ENCODE results near the gene HS6ST3.

Gene HS6ST3

DNA sequence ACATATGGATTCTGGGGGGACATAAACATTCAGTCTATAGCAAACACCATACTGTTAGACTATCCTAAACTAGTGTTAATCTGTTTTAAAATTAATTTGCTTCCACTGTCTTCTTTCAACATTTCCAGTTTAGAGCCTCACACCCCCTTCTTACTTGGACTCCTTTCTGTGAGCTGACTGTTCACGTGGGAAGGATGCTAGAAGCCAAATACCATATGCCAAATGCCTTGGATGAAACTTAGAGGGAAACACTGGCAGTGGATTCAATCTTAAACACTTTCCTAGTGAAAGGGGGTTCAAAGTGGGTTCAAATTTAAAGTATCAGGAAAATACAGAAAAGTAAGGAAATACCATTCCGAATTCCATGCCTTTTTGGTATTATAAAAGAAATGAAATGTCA lies 113.6 kb downstream of the HS6ST3 start:
- no peak for DNase-seq

DNA sequence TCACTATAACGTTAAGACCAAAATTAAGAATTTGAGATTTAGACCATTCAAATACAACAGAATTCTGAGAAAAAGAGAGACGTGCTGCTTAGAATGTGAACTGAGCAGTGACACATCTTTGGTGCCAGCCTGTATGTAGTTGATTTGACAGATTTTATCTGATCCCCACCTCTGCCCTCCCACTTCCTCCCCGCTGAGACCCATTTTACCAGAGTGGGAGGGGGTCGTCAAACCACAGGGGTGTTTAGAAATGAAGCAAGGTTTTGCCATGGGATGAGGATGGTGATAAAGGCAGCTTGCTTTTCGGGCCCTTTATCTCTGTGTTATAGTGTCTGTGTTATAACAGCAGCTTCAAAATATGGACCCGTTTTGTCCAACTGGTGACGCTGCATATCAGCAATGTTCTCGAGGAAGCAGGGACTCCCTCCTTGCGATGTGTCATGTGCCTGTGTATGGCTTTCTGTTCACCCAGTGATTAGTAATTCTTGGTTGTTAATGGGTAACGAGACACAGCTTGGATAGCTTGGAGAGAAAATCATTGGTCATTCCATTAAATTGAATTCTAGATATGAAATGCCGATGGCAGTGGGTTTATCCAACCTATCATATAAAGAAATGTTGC lies 125.0 kb downstream of the HS6ST3 start:
- no peak for DNase-seq

DNA sequence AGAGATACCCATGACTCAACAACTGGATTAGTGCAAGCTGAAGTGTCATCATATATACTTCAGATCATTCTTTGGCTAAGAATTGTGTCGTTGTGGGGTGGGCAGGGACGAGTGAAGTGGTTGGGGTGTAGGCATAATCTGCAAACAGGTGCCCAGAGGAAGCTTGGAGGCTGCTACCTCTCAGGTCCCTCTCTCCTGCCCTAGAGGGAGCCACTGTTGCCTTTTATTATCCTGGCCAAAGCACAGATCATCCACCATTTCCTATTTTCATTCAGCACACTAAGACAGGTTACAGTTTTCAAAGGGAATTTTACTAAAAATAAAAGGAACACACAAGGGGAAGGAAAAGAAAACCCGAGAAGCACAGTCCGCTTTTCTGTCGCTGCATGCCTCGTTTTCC lies 126.6 kb downstream of the HS6ST3 start:
- DNase-seq = no peak

DNA sequence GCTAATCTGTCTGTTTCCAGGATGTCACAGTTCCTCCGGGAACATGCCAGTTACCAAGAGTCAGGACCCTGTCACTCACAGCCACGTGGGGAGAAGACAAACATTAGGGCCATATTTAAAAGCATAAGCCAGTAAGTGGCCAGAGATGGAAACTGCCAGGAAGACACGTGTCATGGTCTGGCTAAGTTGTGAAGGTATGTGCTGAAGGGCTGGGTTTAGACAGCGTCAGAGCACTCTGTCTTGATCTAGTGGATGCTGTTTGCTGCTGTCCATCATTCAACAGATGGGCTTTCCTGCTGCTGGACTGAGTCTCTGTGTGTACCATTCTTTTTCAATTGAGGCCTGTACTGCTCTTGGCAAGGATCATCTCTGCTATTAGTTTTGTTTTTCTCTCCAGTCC lies 128.6 kb downstream of the HS6ST3 start:
- DNase-seq = no peak

DNA sequence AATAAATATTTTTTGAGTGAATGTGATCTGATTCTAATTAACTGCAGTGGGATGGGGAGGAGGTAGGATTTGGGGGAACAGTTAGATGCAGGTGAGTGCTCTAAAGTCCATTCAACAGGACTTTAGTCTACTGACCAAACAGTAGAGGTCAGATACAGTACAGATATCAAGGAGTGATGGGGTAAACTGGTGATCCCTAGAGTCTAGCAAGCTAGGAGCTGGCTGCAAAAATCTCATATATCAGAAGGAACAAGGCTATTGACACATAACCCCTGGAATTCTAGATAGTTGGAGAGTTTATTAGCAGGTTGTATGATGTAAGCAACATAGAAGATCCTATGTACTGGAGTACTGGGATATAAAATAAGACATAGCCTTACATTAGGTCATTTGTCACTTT lies 131.6 kb downstream of the HS6ST3 start:
- DNase-seq = no peak

DNA sequence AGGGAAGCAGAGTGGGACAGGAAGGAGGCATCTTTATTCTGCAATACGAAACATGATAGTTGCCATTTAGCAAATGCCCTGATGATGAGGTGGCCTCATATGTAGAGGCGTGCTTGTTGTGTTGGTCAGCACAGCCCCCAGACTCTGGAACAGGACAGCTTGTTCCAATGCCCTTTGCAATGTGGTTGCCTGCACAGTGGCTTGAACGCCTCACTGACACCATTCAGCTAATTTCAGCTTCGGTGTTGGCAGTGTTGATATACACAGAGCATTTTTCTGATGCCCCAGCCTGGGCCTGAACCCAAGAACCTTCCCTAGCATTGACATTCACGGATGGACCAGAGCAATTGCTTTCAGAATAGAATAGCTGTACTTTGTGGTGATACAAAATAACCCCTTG lies 133.3 kb downstream of the HS6ST3 start:
- DNase-seq = no peak

DNA sequence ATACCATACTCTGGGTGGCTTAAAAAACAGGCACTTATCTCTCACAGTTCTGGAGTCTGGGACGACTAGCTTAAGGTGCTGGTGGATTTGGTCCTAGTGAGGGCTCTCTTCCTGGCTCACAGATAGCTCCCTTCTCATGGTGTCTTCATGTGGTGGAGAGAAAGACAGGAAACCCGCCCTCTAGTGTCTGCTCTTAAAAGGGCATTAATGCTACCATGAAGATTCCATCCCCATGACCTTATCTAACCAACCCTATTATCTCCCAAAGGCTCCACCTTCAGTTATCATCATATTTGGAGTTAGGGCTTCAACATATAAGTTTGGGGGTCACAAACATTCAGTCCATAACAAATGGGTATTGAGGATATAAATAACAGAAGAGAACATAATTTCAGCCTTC lies 139.4 kb downstream of the HS6ST3 start:
- peak; percentile 30 for DNase-seq

DNA sequence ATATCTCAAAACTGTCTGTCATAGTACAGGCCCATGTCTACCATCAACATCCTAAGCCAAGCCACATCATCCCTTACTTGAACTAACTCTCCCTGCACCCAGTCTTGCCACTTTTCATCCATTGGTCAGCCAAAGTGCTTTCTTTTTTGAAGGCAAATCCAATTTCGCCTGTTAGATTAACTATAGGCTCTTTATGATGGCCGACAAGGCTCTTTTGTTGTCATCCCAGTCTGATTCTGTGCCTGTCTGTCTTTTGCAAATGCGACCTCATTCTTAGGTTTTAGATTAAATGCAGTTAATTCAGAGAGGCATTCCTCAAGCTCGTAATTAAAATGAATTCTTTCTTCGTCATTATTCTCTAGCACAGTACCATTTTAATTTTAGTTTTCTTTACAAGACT lies 148.3 kb downstream of the HS6ST3 start:
- no peak for DNase-seq

DNA sequence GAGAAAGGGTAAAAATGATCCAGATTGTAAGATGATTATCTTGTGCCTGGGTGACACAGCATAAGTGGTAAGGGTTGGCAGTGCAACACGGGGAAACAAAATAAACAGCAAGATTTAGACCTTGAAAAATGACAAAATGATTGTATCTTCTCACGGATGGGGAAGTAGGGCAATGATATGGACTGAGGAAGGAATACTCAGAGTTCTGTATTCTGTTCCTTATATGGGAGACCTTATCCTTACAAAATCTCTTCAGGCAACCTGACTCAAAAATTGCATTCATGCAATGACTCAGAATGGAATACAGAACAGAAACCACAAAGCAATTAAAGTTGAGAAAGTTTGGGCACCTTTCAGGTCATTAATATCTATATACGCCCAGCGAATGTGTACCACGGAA lies 149.0 kb downstream of the HS6ST3 start:
- no peak for DNase-seq

DNA sequence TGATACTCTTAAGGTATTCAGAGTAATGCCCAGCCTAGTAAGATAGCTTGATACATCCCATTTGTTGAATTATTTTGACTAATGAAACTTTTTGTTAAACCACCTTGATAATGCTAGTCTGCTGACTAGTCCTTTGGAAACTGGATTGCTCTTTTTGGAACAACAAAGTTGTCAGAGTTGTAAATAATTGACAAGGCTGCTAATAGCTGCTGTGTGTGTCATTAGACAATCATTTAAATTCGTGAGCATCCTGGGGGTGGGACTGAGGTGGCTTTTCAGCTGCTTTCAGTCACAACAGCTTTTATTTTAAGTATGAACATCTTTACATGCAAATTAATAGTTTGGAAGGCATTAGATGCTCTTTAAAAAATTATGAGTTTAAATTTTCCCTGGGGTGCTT lies 153.5 kb downstream of the HS6ST3 start:
- no peak for DNase-seq

DNA sequence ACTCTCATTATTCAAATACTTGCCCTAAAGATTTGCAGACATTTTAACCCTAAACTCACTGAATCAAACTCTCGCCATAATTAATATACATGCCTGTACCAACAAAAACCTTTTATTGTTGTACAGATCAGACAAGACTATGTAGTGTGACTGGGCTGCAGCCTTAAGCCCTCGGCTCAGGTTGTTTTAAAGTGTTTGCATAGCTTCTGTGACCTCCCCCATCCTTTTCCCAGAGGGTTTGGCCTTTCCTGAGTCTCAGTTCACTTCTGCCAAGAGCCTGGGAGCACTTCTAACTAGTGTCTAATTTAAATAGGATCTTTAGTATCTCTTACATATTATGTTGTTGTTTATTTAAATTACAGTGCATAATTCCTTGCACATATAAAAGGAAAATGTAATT lies 158.2 kb downstream of the HS6ST3 start:
- DNase-seq = no peak

DNA sequence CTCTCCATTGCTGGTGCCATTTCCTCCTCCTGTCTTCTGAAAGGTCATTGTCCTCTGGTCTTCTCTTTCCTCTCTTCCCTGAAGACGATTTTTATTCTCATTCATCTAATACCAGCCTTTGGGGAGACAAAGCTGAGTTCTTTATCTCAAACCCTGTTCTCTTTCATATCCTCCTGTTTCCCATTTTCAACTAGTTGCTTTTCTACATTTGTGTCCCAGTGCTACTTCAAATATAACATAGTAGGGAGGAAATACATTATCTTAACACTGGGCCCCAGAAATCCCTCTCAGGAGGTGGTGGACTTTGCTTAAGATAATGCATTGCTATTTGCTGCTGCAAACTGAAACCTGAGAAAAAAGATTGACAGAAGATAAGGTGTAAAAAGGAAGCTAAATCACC lies 159.1 kb downstream of the HS6ST3 start:
- no peak for DNase-seq

DNA sequence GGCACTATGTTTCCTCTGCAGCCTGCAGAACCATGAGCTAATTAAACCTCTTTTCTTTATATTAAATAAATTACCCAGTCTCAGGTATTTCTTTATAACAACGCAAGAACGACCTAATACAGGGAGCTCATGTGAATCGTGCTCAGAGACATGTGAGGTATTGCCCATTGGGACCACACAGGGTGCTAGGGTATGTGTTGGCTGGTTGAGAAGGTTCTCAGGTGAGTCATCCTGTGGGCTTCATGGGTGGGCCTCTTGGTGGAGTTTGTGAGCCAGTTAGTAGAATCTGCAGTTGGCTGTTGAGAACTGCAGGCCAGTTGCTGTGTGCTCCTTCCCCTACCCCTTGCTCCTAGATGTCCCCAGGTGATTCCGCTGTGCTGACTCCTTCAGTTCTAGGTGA lies 163.0 kb downstream of the HS6ST3 start:
- DNase-seq = no peak

DNA sequence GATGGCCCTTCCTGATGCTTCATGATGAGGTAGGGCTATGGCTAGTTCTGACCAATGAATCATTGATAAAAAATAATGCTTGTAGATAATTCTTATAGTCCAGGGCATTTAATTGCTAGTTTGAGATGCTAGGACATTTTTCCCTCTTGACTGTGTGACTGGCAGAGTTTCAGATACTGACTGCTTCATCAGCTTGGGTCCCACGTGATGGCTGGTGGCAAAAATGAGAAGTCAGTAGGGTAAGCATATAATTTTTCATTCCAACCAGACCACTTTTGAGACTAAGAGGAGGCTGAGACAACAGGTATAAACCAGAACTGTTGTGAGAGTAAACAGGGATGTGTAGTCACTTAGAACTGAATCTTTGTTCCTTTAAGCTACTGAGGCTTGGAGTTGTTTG lies 183.3 kb downstream of the HS6ST3 start:
- no peak for DNase-seq

DNA sequence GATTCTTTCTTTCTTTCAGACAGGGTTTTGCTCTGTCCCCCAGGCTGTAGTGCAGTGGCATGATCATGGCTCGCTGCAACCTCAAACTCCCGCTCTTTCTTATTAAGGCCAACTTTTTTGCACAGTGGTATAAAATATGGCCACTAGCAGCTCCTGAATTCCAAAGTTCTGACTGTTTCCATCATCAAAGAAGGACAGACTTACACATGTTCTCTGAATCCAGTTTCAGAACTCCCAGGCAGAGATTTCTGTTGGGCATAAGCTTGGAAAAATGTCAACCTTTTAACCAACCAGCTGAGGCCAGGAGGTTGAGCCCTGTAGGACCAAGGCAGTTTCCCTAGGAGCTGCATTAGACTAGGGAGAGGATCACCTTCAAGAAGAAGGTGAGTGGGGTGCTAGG lies 184.1 kb downstream of the HS6ST3 start:
- no peak for DNase-seq

DNA sequence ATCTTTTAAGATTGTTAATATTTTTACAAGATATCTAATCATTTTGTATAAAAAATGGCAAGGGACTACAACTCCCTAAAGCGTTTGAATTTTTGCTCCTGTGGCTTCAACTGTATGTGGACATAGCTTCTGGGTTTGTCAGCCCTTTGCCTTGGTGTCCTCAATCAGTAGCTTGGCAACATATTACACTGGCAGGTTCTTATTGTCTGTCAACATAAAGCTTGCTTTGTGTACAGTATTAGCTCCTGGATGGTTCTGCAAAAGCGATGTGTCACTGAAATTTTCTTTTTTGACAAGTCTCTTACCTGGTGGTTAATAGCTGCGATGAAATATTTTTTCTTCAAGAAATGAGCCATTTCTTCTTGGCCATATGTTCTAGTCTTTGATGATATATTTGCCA lies 190.0 kb downstream of the HS6ST3 start:
- no peak for DNase-seq

DNA sequence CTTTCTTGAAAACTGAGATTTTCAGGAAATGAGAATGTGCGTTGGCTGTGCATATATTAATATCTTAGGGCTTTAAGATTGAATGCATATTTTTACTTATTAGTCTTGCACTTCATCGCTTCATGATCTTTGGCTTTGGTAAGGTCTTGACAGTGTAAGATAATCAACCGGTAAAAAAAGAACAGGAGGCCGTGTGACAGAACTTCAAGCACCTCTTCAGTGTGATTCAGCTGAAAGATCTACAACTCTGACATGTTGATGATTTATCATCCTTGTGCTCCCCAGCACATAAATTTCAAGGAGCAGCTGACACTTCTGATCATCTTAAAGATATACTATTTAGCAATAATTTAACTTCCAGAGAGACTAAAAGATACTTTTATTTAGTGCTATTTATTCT lies 195.1 kb downstream of the HS6ST3 start:
- DNase-seq = no peak

DNA sequence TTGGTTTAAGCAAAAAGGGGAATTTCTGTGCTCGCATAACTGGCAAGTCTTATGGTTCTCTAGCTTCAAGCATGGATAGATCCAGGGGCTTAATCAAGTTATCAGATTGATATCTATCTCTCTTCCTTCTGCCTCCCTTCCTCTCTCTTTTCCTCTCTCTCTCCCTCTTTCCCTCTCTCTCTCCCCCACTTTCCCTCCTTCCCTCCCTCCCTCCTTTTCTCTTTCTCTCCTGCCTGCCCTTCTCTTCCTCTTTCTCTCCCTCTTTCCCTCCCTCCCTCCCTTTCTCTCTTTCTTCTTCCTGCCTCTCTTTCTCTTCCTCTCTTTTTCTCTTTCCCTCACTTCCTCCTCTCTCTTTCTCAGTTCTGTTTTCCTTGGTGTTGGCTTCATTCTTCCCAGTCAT lies 195.8 kb downstream of the HS6ST3 start:
- DNase-seq = no peak

DNA sequence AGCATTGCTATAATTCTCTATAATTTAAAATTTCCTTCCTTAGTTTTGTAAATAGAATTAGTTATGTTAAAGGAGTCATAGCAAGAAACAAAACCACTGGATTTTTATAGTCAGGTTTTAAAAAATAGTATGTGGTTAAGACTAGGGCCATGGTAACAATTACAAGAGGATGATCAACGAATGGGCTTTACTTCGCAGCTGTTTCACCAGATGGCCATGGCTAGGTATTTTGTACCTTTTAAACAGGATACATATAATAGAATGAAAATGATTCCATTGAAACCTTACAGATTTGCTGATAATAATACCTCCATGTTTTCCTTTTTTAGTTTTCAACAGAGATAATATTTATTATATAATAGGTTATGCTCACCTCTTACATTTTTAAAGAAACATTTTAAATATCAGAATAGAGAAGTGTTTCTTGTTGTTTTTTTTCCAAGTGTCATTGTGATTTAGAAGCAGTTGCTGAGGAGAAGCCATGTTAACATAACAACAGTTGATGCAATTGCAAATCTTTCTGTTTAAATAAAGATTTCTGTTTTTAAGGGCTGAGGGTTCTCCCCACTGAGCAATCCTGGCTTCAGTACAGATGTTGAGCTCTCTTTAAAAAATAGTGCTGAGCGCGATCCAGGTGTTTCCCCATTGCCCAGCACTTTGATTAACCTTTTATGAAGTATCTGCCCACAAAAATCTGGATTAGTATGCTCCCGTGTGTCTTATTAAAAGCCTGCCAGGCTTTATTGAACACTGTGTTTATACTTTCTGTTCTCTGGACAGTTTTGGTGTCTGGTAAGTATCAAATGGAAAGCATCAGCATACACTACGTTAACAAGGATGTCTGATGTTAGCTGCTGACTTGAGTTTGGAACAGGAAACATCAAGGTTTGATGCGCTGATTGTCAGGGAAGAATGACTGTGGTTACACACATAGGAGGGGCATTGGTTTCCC lies 205.3 kb downstream of the HS6ST3 start:
- DNase-seq = no peak

DNA sequence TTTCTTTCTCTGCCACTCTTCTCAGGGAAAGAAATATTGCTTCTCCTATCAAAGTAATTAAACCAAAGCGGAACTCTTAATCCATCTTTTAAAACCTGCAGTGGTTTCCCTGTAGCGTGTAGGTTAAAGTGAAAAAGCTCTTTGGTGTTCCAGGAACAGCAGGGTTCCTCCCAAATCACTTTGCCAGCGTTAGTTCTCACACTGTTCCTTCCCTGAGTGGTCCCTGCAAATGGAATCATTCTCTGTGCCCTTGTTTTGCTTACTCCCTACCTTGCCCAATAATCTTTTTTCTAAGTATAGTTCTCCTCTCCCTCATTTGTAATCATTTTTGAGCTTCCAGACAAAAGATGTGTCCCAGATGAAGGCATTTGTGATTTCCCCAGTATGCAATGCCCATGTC lies 207.5 kb downstream of the HS6ST3 start:
- no peak for DNase-seq

DNA sequence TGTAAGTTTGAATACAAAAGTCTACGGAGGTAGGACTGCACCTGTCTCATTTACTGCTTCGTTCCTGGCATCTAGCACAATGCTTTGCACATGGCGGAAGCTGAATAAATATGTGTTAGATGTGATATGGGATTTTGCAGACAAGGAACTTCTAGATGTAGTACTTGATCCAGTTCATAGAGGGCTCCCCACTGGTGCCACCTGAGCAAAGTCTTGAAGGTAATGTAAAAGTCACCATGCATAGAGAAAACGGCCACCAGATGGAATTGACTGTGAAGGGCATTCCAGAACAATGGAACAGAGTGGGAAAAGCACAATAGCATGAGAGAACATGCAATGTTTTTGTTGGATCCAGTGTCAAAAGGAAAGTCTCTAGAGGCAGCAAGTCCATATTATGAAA lies 209.3 kb downstream of the HS6ST3 start:
- DNase-seq = no peak

DNA sequence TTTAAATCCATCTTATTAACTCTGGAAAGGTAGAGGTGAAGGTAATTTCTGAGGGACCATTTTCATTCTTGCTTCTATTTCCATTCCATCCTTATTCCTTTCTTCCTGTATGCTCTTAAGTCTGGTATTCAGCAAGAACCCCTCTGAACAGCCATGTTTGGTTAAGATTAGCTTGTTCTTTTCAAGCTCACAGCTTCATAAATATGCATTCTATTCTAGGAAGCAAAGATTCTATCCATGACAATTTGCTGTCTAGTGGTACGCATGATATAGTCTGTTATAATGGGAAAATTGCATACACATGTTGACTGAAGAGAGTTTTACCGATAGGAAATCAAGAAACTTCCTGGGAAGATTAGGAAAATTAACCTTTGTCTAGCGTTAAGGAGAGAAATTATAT lies 218.7 kb downstream of the HS6ST3 start:
- no peak for DNase-seq

DNA sequence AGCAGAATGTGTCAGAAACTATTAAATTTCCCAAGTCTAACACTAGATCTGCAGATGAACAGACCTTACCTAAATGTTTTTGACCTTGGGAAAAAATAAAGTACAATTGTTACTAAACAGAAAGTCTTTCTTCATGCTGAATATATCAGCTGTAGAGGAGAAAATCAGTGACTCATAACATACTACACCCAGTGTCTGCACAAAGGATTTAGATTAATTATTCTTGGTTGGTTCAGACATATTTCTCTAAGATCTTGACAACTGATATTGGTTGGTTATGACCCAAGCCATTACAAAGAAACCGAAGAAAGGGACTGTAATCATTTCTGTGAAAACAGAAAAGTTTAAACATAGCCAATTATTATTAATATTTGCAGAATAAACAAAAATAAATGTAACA lies 225.1 kb downstream of the HS6ST3 start:
- no peak for DNase-seq

DNA sequence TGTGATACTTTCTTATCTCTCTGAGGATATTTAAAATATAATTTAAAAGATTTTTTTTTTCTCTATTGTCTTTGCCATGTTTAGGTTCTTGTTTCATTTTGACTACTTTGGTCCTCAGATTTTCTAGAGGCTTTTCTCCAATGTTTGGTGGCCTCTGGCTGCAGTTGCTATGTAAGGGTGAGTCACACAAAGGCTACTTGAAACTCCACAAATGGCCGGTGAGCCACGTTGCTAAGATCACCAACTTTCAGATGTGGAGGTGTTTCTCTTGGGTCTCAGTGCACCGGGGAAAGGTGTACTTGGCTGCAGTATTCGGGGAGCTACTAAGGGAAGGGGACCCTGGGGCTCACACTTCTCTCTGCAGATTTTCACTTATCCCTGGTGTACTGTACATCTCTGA lies 248.1 kb downstream of the HS6ST3 start:
- DNase-seq = no peak

DNA sequence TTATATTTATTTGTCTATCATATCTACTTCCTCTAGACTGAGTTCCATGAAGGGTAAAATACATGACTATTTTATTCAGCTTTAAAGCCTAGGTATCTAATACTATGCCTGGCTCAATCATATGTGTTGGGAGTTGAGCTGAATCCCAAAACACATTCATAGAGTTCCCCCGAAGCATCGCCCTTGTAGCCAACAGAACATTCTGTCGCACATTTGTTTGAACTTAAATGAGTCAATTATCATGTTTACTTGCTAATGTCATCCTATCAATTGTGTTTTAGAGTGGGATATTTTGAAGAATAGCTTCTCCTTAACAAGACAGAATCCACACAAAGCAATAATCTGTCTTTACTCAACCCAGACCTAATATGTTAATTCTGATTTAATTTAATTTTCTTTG lies 252.4 kb downstream of the HS6ST3 start:
- no peak for DNase-seq

All from inflammatory macrophage treated with lipopolysaccharide for 4 hours (primary cell).